RWPE1 (cell line): Measurements from ENCODE around the gene RNF4.

Source experiments
- CTCF ChIA-PET: fragments of 350-600 bp; sonication (Branson Sonifier 250); formaldehyde crosslinking; extraction: SDS; loops from one replicate; lab custom pipeline; 2021; lab: Yijun Ruan, JAX
- POLR2A ChIA-PET: fragments of 400-600 bp; formaldehyde crosslinking; extraction: SDS; loops from one replicate; lab custom pipeline; 2020; ENCODE audit warnings: antibody characterized with exemption; ENCODE audit not compliant: low non-redundant PET; lab: Yijun Ruan, JAX
- DNase-seq: peaks from one replicate; pipeline ENCODE4 v3.0.0; 2012; ENCODE audit warnings: low spot score
- H3K27ac ChIP-seq: fragments of 450-650 bp; 2 replicates; pipeline ENCODE4 v1.5.1; 2017
- TF ChIP-seq, protein P1 (sequence below): fragments of 450-650 bp; conservative IDR thresholded peaks from 2 replicates; pipeline ENCODE4 v1.5.1; 2017; ENCODE audit warnings: low read depth, mild to moderate bottlenecking

Gene RNF4

DNA sequence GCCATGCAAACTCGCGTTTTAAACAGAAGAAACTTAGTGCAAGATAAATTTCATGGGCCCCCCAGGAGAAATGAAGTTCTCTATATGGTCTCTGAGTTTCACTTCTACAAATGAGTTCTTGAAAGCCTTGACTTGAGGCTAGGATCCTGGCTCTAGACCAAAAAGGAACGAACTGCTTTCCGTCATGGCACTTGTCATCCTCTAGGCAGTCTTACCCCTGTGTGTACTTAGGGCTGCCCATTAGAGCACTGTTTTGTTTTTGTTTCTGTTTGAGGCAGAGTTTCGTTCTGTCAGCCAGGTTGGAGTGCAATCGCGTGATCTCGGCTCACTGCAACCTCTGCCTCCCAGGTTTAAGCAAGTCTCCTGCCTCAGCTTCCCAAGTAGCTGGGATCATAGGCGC lies 29.0 kb downstream of the RNF4 start:
- CTCF ChIA-PET = no interaction called here
- TF ChIP-seq, protein P1, sequence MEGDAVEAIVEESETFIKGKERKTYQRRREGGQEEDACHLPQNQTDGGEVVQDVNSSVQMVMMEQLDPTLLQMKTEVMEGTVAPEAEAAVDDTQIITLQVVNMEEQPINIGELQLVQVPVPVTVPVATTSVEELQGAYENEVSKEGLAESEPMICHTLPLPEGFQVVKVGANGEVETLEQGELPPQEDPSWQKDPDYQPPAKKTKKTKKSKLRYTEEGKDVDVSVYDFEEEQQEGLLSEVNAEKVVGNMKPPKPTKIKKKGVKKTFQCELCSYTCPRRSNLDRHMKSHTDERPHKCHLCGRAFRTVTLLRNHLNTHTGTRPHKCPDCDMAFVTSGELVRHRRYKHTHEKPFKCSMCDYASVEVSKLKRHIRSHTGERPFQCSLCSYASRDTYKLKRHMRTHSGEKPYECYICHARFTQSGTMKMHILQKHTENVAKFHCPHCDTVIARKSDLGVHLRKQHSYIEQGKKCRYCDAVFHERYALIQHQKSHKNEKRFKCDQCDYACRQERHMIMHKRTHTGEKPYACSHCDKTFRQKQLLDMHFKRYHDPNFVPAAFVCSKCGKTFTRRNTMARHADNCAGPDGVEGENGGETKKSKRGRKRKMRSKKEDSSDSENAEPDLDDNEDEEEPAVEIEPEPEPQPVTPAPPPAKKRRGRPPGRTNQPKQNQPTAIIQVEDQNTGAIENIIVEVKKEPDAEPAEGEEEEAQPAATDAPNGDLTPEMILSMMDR = no peak
- DNase-seq = no peak
- H3K27ac ChIP-seq = no peak overlapping the region
- POLR2A ChIA-PET = no interaction called here

DNA sequence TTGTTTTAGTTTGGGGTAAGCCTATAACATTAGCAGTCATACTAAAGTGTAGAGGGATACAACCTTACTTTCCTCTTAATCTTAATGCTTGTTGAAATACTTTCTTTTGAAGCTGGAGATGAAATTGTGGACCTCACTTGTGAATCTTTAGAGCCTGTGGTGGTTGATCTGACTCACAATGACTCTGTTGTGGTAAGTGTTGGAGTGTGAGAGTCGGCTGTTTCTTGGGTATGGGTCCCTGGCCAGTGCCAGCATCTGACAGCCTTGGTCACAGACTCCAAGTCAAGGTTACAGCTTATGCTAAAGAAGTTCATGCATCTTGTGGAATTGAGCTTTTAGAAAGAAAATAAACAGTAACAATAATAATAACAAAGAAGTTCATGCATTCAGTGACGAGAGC lies 31.6 kb downstream of the RNF4 start:
- POLR2A ChIA-PET = no interaction called here

DNA sequence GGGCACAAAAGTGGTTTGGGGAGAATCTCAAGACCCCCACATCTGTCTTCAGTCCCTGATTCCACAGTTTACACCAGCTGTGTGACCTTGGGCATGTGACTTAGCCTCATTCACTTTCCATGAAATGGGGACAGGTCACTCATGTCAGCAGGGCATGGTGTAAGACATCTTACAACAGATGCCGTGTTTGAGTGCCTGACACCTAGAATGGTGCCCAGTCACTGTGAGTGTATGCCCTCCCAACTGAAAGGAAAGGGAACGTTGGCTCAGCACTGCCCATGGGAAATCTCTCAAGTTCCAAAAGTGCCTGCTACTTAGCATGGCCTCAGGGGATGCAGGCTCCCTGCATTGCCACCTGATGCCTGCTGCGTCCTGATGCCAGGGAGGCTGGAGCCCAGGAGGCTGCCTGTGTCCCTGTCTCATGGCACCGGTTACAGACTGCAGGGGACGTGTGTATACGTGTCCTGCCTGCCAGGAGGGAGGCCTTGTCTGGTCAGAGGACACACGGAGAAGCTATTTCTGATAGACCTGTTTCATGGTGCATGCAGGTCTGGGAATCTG lies 32.2 kb downstream of the RNF4 start:
- ChIA-PET CTCF (interaction anchor here (1.0 kb wide), 1 partner anchor 8 kb away, joined by 4 read pairs; no protein-coding TSS in a partner anchor), POLR2A (no interaction called here)
- TF ChIP-seq, protein P1 = no peak
- peak overlapping the region; percentile 13; the same call in 1 of the 2 replicates for H3K27ac ChIP-seq
- DNase-seq = no peak

More for the DNA sequence above, 31.6 kb downstream of the RNF4 start:
- H3K27ac ChIP-seq = no peak overlapping the region
- CTCF ChIA-PET = interaction anchor here (0.6 kb wide), 1 partner anchor 13 kb away, joined by 3 read pairs; no protein-coding TSS in a partner anchor
- no peak for DNase-seq
- TF ChIP-seq, protein P1 = no peak

DNA sequence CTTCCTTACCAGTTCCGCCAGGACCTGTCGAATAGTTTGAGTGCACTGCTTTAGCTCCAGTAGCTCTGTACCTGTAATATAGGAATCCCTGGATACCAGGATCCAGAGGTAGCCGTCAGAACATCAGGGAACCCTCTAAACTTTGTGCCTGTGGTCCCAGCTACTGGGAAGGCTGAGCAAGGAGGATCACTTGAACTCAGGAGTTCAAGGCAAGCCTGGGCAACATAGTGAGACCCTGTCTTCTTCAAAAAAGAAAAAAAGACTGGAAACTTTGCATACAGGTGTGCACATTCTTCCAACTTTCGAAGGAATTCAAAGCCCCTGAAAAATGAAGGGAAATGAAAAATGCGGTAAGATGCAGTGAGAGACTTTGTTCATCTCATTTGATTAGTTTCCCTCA lies 34.9 kb downstream of the RNF4 start:
- TF ChIP-seq, protein P1 = no peak
- POLR2A ChIA-PET = no interaction called here
- CTCF ChIA-PET = no interaction called here
- H3K27ac ChIP-seq = no peak overlapping the region
- DNase-seq = no peak

DNA sequence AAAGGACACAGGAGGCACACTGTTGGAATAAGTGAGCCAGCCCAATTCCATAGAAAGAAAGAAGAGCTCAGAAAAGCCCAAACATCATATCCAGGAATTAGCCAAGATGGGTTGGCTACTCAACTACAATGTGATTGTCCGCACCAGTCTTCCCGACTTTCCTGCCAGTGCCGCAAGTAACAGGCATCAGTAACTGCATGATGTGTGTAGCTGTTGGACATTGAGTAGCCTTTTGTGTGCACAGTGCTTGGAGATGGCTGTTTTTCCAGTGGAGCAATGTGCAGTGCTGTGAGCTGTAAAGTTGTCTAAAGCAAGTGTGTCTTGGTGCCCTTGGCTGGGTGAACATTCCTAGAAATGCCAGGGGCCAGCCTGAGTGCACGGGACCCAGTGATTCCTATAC lies 38.4 kb downstream of the RNF4 start:
- POLR2A ChIA-PET = no interaction called here
- TF ChIP-seq, protein P1 = no peak
- DNase-seq = no peak
- CTCF ChIA-PET = interaction anchor here (0.6 kb wide), 1 partner anchor 71 kb away, joined by 4 read pairs; no protein-coding TSS in a partner anchor
- H3K27ac ChIP-seq = no peak overlapping the region

DNA sequence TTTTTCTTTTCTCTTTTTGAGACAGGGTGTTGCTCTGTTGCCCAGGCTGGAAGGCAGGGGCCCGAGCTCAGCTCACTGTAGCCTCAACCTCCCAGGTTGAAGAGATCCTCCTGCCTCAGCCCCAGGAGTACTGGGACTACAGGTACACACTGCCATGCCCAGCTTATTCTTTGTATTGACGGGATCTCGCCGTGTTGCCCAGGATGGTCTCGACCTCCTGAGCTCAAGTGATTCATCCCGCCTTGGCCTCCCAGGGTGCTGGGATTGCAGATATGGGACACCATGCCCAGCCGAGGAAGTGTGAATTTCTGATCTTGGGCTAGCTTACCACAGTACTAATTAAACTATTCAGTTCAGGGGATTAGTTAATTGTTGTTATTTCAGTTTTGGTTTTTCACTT lies 38.9 kb downstream of the RNF4 start:
- ChIA-PET POLR2A (no interaction called here), CTCF (interaction anchor here (0.6 kb wide), 1 partner anchor 70 kb away, joined by 4 read pairs; no protein-coding TSS in a partner anchor)
- TF ChIP-seq, protein P1 = no peak
- no peak overlapping the region for H3K27ac ChIP-seq
- DNase-seq = no peak
